ENCODE results near the gene RNPEPL1.

The RNPEPL1 gene

DNA sequence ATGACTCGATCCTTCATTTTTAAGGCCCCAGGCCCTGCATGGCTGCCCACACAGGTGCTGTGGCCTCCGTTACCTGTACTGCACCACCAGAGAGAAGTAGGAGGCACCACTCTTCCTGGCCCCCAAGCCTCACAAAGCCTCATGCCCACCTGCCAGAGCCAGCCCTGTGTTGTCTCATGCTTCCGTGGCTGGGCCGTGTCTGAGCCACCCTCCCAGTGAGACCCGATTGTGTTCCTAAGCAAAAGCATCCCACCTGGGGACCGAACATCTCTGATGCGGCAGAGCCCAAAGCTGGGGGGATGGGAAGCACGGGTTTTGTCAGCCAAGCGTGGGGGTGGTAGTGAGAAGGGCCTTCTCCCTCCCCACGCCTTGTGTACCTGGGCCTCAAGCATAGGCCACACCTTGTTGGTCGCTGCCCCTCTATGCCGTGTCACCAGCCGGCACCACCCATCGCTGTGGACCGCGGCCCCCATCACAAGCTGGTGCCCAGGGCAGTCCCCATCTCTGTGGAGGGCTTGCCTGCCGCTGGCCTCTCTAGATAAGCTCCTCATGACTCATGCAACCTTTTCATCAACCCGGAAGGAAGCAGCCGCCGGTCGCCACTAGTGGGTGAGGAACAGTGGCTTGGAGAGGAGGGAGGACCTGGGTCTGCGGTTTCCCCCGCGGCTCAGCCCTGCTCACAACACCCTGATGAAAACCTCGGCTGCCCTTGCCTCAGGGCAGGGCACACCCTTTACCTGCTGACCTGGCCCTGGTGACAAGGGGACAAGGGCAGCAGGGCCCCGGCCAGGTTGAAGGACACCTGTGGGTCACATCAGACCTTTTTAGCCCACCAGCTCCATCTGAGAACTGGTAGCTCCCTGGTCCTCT, 2.7 kb upstream of the RNPEPL1 start:
- DNase-seq (ENCODE audit: low spot score): peak; percentile 73

GRCh38 chr2:240566203-240567136, 1.8 kb upstream of the RNPEPL1 start:
- DNase-seq (ENCODE audit: low spot score): peak; percentile 85

- no peak for DNase-seq (ENCODE audit: low spot score)
These were observed 980 bp upstream of the RNPEPL1 start for GRCh38 chr2:240567137-240567871.

- DNase-seq (ENCODE audit: low spot score): peak; percentile 64
These were observed 616 bp downstream of the RNPEPL1 start for GRCh38 chr2:240568678-240569522.

DNA sequence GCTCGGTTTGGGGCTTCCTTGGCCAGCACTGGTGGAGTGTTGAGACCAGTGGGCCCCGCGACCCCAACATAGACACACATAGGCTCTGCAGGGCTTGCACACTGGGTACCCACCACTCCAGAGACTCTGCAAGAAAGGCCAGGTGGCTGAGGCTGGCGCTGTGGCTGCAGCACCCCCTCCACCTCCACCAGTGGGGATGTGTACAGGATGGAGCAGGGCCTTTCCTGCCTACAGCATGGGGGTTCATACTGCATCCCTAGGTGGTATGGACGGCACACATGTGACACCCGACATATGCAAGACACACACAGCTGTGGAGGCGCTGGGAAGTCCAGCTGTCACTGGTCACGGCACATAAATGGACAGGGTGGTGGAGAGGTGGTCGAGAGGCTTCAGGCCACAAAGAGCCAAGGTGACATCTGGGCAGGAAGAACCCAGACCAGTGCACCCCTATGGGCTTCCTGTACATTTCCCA, 1.3 kb downstream of the RNPEPL1 start:
- peak; percentile 13 for DNase-seq (ENCODE audit: low spot score)

GRCh38 chr2:240569998-240570530, 1.8 kb downstream of the RNPEPL1 start:
- DNase-seq (ENCODE audit: low spot score): no peak

- no peak for DNase-seq (ENCODE audit: low spot score)
These were observed 2.4 kb downstream of the RNPEPL1 start for GRCh38 chr2:240570531-240571313.

GRCh38 chr2:240571314-240571973, 3.2 kb downstream of the RNPEPL1 start:
- DNase-seq (ENCODE audit: low spot score): no peak

- DNase-seq (ENCODE audit: low spot score): no peak
These were observed 4.1 kb downstream of the RNPEPL1 start for GRCh38 chr2:240572141-240573031.

- DNase-seq (ENCODE audit: low spot score): no peak
These were observed 4.8 kb downstream of the RNPEPL1 start for GRCh38 chr2:240573071-240573515.

DNA sequence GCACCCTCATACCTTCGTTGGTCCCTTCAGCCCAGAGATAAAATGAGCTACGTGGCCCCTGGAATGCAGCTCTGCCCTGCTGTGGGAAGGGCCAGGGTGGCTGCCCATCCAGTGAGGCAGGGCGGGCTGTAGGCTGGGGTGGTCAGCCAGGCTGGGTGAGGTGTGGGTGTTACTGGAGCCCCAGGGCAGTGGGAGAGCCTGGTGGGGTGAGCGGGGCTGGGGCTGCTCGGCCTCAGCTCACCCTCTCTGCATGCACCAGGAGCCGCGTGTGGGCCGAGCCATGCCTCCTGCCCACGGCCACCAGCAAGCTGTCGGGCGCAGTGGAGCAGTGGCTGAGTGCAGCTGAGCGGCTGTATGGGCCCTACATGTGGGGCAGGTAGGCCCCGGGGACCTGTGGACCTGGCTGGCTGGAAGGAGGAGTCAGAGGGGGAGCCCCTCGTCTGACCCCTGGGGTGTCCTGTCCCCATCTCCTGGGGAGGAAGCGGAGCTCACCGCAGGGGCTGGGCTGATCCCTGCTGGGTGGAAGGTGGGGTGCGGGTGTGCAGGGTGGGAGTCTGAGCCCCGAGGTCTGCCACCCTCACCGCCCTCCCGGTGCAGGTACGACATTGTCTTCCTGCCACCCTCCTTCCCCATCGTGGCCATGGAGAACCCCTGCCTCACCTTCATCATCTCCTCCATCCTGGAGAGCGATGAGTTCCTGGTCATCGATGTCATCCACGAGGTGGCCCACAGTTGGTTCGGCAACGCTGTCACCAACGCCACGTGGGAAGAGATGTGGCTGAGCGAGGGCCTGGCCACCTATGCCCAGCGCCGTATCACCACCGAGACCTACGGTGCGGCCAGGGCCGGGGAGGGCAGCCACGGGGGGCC, 5.5 kb downstream of the RNPEPL1 start:
- no peak for DNase-seq (ENCODE audit: low spot score)

DNA sequence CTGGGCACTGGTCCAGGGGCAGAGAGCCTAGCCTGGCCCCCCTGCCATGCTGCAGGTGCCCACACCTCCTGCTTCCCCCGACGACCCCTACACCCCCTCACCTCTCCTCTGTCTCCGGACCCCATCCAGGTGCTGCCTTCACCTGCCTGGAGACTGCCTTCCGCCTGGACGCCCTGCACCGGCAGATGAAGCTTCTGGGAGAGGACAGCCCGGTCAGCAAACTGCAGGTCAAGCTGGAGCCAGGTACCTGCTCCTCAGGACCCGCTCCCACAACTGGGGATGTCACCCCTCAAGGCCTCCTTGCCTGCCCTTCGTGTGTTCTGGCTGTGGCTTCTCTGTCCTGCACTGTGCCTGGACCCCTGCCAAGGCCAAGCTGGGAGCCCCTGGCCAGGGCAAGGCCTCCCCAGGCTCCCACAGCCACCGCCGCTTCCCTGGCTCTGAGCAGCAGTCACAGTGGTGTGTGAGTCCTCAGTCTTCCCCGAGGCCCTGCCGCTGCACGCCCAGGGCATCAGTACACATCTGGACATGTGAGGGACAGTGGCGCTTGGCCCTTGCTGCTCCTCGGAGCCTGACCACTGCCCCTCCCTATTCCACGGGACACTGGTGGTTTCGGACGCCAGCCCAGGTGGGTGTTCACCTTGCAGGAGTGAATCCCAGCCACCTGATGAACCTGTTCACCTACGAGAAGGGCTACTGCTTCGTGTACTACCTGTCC, 6.3 kb downstream of the RNPEPL1 start:
- no peak for DNase-seq (ENCODE audit: low spot score)

GRCh38 chr2:240575101-240575965, 7.0 kb downstream of the RNPEPL1 start:
- DNase-seq (ENCODE audit: low spot score): no peak

- no peak for DNase-seq (ENCODE audit: low spot score)
These were observed 7.8 kb downstream of the RNPEPL1 start for GRCh38 chr2:240576036-240576435.

GRCh38 chr2:240576436-240577205, 8.3 kb downstream of the RNPEPL1 start:
- DNase-seq (ENCODE audit: low spot score): no peak
